NCI-H82 (cell line): ENCODE results near the gene EIF2B2.

Source experiments
- DNase-seq: peaks from one replicate; lab custom pipeline; 2025; lab: John Stamatoyannopoulos, UW

Gene EIF2B2

DNA sequence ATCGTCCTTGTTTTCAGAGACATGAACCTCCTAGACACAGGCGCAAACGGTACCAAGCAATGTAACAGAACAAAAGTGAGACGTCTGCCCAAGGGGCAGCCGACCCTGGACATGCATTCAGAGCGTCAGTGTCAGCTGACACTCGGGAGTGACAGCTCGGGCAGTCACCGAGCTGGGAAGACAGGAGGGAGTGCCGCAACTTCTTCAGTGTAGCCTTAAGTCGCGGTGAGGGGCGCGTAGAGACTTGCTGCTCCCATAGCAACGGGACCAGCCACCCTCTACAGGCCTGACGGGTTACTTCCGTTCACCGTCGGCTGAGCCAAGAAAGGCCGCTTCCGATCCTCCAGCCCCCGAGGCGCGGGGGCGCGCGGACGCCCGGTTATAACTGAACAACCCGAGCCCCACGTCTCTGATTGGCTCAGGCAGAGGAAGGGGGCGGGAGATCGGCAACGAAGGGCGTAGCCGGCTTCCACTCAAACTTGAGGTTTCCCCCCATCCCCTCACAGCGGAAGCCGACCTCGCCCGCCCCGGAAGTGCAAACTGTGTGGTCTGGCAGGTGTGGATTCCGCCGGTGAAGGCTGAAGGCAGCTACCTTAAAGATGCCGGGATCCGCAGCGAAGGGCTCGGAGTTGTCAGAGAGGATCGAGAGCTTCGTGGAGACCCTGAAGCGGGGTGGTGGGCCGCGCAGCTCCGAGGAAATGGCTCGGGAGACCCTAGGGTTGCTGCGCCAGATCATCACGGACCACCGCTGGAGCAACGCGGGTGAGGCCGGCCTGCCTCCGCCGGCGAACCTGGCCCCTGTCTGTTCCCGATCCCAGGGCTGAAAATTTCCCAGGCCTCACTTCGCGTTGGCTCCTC is at the start of gene EIF2B2:
Gene EIF2B2, plus strand, starts transcription at position 530 of the 858 bp plus-strand sequence. Its CDS starts 70 bp downstream, at position 600.
- peak; percentile 98 for DNase-seq

DNA sequence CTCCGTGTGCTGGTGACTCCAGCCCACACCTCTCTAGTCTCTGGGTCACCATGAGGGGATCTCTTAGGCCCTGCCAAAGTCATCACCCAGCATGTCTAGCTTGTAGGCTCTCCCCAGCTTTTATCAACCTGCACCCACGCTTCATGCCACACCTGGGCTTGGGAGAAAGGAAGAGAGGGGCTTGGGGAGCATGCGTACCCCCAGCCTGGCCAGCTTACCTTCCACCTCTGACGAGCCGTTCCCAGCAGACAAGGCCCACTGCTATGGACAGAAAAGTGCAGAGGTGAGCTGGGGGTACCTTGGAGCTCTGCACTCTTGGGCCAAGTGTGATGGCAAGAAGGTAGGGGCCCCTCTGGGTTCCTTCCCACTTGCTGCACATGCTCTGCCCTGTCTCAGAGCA is 49.0 kb upstream of the EIF2B2 start:
- no peak for DNase-seq

DNA sequence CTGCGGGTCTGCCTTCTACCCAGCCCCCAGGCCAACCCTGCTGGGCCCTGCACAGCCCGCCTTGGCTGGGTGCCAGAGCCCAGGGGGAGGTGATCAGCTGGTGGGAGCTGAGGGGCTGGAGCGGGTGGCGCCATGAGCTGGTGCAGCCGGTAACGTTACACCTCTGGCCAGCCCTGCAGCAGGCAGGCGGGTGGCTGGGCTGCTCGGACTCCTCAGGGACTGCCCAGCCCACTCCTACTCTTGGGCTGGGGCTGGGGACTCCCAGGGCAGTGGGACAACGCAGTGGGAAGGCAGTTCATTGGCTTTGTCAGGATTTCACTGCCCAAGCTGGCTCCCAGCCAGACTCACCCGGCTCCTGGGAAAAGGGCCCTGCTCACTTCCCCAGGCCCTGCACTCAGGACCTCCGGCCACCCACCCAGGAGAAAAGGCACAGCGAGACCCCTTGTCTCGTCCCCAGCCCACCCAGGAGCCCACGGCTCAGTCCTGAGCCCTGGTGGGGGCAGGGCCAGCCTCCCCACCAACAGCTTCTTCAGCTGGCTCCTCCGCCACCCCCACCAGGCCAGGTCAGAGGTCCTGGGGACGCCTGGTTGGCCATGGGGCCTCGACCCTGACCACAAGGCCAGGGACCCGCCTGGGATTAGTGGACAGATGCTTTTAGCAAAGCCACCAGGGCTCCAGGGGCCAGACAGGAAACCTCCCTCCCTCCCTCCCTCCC is 48.3 kb upstream of the EIF2B2 start:
- peak; percentile 89 for DNase-seq

DNA sequence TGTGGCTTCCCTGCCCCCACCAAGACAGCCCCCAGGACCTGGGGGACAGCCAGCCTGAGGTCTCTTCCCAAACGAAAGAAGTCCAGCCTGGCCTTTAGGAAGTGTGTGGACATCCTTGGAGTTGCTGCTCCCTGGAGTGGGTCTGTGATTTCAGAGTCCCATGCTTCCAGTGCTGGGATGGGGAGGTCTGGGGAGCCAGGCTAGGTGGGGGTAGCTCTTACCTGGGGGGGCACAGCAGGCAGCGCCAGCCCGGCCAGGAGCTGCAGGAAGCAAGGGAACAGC is 47.8 kb upstream of the EIF2B2 start:
- DNase-seq: no peak

DNA sequence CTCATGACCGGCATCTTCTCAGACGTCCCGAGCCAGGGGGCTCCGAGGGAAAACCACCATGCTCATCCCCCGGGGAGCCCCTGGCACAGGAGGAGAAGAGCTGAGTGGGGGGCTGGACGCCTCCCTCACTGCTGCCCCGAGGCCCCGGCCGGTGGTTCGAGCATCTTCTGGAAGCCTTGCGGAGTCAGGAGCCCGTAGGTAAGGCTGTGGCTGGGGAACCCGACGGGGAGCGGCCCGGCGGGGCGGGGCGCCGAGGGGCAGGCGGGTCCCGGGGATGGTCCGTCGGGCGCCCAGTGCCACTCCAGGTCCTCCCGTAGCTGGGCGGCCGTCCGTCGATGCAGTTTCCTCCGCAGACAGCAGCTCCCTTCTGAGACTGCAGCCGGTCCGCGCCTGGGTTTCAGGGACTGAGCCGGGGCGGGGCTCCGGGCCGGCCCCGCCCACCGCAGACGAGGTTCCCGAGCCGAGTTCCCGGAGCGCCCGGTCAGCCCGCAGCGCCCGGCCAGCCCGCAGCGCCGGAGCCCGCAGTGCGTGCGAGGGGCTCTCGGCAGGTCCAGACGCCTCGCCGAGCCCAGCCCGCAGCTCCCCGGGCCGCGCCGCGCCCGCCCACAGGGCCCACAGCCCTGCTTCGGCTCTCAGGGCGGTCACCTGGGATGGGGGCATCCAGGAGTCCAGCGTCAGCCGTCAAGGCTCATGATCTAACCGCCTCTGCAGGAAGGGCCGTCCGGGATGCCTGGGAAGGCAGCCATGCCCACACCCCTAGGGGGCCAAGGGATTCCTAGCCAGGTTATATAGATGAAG is 47.3 kb upstream of the EIF2B2 start, which contains the start of gene PGF:
Gene PGF, minus strand, starts transcription at position 369 of the 798 bp plus-strand sequence. Its CDS starts 355 bp downstream, at position 14.
- peak; percentile 72 for DNase-seq

DNA sequence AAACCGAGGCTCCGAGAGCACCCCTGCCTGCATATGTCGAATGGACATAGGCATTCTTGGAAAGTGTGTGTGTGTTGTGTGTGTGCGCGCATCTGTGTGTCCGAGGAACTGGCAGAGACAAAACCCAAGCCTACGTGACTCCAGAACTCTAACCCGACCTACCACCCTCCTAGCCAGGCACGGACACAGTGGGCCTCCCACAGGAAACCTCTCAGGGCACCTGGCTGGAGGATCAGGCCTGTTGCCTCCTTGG is 46.8 kb upstream of the EIF2B2 start:
- DNase-seq: no peak

DNA sequence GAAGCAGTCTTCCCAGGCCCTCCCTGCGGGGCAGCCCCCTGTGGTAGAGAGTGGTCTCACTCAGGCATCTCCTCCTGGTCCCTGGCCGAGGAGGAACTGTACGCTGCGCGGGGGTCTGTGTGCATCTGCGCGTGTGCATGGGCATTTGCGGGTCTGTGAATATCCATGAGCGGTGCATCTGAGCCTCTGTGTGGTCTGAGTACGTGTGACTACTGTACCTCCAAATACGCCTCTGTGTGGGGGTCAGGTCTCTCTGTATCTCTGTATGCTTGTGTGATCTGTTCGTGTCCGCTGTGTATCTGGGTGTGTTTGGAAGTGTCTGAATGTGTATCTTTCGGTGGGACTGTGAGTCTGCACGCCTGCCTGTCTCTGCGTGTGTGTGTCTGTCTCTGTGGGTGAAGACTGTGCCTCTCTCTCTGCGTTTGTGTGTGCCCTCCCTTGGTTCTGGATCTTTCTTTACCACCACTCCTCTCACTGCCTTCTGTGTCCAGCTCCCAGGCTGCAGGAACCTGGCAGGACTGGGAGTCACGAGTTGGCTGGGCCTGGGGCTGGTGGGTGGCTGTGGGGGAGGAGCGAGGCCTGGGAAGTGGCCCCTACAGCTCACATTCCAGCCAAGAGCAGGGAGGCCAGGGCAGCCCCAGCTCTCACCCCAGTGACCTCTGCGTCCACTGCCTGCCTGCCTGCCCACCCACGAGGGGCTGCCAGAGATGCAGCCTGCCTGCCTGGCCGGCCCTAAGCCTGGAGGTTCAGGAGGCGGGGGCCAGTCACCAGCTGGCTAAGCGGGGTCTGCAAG is 46.2 kb upstream of the EIF2B2 start:
- no peak for DNase-seq

DNA sequence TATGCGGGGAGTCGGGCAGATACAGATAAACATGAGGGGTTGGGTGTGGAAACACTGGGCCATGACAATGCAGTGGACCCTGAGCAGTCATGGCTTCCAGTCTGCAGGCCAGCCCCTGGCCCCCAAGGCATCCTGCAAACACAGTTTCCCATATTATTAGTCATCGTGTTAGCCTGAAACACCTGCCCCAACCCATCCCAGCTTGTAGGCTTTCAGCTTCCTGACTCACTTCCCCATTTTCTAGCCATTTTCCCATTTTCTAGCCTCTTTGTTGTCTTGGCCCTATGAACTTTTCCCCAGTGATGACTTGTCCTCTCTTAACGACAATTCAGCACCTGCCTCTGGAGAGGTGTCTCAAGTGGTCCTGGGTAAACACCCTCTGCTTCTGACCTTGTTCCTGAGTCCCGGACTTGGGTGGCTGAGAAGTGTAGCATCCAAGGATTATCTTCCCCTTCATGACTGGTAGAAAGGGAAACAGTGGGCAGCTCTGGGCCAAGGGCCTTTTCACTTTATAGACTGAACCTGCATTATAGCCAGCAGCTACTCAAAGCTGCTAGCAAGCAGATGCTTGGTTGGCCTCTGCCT is 43.0 kb upstream of the EIF2B2 start:
- DNase-seq: no peak

DNA sequence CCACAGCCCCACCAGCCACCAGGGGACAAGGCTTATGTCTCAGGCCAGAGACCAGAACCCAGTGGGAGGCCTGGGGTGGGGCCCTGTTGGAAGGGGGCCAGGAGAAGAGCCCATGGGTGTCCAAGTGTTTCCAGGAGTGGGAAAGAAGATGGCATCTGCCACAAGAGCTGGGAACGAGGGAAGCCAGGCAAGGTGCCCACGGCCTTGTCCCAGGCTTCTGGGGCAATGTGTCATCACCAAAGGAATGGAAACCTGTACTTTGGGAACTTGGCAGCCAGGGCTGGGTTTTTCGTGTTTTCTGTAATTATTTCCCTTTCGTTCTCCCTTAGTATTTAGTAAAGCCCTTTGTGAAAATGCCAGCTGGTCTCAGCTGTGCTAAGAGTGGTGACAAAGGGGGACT is 42.0 kb upstream of the EIF2B2 start:
- DNase-seq: no peak

DNA sequence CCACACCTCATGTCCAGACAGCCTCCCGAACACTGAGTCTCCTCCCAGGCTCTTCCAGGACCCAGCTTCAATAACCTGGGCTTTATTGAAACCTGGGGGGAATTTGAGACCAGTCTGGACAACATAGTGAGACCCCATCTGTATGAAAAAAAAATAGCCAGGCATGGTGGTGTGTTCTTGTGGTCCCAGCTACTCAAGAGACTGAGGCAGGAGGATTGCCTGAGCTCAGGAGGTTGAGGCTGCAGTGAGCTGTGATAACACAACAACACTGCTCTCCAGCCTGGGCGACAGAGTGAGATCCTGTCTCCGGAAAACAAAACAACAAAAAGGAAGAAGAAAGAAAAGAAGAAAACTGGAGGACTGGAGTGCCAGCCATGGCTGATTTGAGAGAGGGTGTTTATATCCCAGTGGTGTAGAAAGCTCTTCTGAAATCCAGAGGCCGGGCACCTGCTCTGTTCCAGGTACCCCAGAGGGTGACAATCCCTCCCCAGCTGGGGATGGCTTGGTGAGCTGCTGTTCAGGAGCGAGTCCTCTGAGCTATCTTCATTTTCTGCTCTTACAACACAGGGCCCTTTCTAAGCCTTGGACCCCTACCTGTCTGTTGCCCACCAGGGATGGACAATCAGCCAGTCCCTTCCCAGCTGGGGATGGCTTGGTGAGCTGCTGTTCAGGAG is 41.3 kb upstream of the EIF2B2 start:
- DNase-seq: no peak

DNA sequence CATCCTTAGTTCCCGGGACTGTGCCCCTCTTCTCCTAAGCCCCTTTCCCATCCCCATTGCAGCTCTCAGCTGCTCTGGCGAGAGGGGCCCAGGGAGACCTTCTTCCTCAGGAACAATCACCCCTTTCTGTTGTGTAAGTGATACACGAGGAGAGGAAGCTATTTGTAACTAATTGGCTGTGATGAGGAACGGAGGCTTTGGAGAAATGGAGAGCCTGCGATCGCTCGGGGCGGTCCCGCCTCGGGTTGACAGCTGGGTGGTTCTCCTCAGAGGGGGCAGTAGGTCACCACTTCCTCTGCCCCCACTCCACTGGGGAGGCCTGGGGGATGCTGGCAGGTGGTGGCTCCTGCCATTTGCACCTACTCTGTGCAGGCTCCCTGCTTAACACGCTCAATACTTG is 40.7 kb upstream of the EIF2B2 start:
- no peak for DNase-seq

DNA sequence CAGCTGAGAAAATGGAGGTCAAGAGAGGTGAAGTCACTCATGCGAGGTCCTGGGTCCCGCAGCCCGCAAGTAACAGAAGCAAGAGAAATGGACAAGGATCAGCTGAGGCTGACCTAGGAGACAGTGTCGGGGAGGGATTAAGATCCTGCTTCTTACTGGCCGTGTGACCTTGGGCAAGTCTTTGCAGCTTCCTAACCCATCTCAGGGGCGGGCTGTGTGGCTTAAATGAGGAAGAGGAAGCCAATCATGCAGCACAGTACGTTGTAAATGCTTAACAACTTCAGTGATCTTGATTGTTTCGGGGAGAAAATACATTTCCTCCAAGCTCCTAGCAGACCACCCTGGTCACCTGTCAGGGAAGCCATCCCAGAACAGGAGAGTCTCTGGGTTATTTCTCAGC is 40.2 kb upstream of the EIF2B2 start:
- no peak for DNase-seq

DNA sequence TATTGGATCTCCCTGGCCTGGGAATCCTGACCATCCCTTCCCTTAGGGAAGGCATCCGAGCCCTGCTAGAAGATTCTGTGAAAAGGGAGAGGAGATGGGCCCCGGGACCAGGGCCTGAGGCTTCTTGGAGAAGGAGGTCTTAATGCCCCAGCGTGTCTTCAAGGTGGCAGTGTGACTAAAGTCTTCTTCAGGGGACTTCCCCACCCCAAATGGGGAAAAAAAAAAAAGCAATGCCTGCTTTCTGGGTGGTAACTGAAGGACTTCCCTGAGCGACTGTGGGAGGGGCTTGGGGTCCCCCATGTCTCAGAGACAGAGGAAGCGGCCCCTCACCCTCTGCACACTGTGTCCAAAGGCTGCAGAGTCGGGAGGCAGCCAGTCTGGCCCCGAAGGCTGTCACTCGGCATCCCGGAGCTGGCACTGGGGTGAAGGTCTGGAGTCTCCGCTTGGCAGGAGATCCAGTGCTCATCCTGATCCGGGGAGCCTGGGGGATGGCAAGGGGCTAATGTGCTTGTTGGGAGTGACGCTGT is 39.5 kb upstream of the EIF2B2 start:
- no peak for DNase-seq

DNA sequence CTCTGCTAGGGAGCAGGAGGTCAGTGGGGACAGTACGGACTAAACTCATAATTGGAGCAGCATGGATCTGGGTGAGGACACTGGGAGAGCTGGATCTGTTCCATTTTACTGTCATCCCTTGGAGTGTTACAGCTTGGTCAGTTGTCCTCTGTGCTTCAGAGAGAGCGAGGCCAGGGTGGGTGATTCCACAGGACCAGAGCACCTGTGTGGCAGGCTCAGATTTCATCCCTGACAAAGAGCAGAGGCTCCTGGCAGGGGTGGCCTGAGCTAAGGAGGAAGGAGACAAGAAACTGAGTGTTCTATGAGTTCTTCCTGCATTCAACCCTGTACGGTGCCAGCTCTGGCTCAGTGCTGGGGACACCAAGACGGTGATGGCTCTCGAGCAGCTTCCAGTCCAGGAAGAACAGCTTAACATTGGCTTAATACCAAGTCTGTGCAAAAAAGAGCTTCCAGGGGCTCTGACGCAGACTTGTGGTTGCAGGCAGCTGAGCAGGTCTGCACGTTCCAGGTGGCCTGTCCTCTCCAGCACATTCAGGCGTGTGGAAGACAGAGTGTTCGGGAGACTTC is 38.9 kb upstream of the EIF2B2 start:
- DNase-seq: no peak

DNA sequence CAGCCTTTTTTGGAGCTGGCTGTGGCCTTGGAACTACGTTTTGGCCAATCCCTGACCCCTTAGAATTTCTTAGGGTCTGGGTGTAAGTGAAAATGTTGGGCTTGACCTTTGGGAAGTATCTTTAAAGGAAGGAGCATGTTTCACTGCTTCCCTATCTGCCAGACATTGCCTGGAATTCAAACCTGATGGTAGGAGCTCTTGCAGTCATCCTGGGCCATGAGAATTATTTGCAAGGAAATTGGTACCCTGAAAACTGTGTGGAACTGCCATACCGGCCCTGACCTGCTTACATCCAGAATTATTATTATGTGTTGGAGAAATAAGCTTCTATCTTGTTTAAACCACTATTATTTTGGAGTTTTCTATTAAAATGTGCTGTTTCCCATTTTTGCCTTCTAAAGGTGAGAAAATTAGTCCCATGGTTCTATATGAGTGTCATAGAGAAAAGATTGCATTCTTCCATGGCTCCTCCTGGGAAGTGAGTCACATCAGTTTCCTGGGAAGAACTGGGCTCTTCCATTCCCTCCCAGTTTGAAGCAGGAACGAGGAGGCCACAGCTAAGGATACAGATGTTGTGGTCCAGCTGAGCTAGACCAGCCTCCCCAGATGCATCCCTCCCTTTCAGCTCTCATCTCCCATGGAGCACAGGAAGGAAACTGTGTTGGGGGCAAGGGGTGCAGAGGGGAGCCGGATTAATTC is 37.8 kb upstream of the EIF2B2 start:
- DNase-seq: no peak

DNA sequence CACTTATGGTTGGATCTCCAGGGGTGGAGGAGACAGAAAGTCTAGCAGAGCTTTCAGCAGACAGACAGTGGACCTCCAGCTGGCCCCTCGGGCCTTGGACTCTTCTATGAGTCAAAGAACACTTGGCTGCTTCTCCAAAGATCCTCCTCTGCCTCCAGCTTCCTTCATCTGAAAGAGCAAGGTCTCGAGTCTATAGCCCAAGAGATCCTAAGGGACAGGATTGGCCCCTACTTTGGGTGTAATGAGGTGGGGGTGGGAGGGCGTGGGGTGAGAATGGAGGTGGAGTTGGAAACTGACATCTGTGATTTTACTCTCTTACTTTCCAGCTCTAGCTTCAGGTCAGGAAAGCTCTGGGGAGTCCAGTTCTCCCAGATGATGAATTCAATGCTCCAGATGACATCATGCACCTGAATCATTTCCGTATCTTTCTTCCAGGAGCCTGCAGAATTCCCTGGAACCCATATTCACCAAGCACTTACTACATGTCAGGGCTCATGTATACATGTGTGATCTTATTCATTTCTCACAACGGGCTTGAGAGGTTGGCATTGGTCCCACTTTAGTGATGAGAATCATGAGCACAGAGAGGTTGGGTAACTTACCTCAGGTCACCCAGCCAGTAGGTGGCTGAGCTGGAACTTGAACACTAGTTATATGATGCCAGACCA is 37.1 kb upstream of the EIF2B2 start:
- no peak for DNase-seq

DNA sequence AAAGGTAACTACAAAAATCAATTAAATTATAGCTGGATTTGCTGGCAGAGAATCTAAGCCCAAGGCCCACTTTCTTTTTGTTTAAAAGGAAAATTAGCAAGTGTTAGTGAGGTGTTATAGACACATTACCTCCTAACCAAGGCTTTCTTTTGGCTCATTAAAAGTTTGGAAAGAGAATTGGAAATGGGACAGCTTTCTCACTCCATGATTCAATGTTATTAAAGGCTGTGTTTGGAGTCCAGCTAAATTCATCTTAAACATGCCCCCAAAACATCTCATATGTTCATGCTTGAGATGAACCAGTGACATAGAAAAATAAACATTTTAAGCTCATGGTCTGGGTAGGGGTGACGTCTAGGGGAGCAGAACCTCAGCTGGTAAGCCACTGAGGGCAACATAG is 33.9 kb upstream of the EIF2B2 start:
- DNase-seq: no peak

DNA sequence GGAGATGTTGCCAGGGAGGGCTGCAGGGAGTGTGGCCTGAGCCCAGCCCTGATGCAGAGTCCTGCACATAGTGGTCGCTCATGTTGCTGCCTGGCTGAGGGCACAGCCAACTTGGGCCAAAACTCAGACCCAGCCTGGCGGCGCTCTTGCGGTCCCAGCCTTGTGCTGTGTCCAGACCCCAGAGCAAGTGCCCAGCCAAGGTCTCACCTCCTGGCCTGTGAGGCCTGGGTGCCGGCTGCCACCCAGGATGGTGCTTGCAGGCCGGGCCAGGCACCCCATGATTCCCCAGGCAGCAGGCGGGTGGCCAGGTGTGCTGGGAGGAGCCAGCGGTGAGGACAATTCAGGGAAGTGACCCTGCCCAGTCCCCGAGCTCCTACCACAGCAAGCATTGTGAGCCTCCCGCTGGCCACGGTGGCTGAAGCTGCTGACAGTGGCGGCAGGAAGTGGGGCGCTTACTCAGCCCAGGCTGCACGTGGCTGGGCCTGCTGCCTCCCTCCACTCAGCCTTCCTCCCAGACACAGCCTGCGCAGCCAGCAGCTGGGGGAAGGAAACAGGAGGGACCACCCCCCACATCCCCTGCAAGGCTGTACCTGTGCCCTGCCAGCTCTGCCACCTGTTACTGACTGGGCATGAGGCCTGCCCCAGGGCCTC is 29.6 kb upstream of the EIF2B2 start:
- DNase-seq: no peak

DNA sequence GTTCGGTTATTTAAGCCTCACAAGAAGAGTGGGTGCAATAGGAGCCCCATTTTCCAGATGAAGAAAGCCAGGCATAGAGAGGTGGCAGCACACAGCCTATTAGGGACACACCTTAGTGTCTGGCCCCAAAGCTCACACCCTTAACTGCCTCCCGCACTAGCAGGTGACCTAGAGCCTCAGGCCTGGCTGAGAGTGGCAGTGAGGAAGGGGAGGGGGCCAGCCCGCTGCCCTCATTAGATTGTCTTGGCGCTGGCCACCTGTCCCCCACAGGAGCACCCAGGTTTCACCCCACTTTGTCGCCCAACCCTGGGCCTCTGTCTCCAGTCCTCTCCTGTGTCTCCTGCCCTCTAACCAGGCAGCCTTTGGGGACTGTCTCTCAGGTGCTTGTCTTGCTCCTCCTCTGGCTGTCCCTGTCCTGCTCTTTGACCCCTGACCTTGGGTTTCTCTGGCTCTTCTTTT is 28.8 kb upstream of the EIF2B2 start:
- DNase-seq: no peak
